ENCODE measurements around the gene SKOR1.

The SKOR1 gene

GRCh38 chr15:67796196-67797127 lies 28.8 kb upstream of the SKOR1 start:
- no peak for DNase-seq

DNA sequence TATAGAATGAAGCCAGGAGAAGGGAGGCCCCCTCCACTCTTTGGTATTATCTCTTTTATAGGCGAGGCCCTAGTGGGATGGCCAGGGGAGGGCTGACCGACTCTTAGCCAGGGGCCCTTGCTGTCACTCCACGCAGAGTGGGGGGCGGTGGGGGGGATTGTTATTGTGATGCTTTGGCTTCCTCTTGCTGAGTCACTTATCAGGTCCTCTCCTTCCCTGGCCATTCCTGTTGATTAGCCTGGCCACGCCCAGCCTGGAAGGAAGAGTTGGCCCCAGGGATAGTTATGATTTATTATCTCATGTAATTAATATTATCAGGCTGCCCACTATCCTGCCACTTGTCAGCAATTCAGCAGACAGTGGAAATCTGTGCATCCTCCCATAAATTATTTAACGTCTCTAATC lies 25.5 kb upstream of the SKOR1 start:
- no peak for DNase-seq

DNA sequence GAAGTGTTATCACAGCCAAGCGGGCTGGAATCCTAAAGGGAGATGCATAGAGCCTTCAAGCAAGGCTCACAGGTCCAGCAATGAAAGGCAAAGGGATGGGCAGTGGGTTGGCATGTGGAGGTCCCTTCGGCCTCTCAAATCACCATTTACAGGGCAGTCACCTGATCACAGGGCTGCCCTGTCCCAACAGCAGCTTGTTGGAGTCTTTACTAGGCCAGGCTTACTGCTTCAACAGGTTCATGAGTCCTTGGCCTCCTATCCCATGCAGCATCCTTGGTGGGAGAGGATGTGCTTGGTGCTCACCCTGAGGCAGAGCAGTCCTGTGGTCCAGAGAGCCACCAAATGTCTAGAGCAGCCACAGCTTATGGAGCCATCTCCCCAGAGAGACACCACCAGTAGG lies 24.2 kb upstream of the SKOR1 start:
- DNase-seq, result no peak

GRCh38 chr15:67801926-67802914 lies 23.1 kb upstream of the SKOR1 start:
- no peak for DNase-seq

DNA sequence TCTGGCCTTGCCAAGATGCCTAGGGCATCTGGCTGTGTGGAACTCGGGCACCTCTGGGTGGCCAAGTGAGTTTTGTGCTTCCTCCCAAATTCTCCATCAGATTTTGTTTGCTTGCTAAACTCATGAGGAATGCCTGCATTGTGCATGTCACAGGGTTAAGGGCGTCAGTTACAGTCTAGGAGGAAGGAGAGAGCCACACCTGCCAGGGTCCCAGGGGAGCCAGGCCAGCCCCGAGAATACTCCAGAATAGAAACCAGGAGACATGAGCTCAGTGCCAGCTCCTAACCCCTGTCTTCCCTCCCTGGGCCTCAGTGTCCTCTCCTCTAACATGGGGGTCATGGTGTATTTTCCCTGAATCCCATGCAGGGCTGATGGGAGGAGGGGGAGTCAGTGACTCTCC lies 22.0 kb upstream of the SKOR1 start:
- DNase-seq, result no peak

- DNase-seq, result no peak
These were observed 21.1 kb upstream of the SKOR1 start for GRCh38 chr15:67803996-67804843.

DNA sequence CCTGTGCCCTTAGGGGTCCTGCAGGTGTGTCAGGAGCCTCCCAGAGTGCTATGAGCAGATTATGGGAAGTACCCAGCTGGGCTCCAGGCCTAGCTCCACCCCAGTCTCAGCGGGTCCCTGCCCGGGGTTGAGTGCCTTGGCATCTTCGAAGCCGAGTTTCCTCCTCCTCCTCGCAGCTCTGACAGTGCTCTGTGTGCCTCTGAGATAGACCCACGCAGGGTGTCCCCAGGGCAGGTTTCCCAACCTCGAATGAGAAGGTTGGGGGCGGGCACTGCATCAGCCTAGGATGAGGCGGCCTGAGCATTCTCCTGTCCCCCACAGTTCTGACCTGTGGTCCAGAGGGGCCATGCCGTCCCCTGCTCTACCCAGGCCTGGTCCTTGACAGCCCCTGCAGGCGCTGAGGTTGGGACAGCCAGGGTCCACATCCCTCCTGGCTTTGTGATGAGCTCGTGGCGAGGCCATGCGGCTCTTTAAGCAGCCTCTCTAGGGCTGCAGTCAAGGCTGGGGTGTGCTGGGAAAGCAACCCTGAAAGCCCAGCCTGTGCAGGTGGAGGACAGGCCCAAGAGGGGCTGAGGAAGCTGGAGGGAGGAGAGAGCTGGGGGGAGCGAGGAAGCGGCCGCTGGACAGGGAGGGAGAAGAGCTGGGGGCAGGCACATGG lies 20.2 kb upstream of the SKOR1 start:
- no peak for DNase-seq

DNA sequence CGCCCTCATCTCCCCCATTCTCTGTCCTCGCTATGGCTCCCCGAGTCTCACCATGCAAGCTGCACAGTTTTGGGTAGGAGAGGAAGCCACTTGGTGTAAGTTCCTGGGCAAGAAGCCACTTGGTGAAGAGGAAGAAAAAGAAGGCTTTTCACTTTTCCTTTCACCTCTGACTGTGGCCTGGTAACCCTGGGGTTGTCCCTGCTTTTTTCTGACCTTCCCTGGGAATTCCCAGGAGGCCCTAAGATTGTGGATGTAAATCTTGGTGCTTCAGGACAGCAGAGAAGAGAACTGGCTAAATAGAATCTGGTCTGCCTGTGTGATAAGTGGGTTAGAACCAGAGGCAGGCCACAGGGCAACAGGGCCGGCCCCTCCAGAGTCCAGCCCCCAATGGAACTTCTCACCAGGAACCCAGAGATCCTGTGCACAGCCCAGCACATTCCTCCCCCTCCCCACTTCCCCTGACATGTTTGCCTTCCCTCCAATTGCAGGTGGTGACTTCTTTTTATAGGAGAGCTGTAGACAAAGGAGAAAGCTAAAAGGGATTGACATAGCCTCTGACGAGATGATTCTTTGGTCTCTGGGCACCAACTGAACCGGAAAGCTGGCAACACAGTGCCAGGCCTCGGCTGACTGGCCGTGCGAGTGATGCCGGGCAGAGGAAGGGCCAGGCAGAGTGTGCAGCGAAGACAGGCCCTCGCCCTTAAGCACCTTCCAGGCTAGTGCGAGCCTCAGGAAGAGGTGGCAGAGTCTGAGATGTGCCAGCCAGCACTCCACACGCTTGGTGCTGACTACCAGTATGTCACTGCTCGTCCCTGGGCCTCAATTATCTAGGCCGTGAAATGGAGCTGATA lies 19.4 kb upstream of the SKOR1 start:
- no peak for DNase-seq

- DNase-seq, result no peak
These were observed 18.8 kb upstream of the SKOR1 start for GRCh38 chr15:67806536-67806935.

GRCh38 chr15:67807141-67807540 lies 18.2 kb upstream of the SKOR1 start:
- DNase-seq, result no peak

DNA sequence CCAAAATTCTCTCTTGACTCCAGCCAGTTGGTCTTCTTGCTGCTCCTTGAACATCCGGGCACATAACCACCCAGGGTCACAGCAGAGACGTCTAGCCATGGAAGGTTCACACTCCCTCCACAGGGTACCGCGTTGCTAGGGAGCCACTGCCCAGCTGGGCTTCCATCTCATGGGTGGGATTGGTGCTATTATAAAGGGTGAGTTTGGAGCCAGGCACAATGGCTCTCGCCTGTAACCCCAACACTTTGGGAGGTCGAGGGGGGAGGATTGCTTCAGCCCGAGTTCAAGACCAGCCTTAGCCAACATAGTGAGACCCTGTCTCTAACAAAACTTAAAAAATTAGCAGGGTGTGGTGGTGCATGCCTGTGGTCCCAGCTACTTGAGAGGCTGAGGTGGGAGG lies 17.5 kb upstream of the SKOR1 start:
- no peak for DNase-seq

DNA sequence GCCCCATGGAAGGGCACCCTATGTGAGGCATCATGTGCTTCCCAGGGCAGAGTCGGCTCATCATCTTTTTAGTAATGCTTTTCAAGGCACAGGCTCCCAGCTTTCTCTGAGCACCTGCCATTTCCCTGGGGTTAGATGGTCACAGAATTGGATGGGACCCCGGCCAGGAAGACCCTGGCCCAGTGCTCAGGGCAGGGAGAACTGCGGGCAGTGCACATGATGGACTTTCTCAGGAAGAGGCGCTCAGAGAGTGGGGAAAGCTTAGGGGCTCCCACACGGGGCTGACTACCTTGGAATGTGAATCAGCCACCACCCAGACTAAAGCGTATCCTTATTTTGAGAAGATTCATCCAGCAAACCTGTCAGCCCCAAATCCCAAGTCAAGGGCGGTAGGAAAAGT lies 16.5 kb upstream of the SKOR1 start:
- no peak for DNase-seq

GRCh38 chr15:67809441-67809840 lies 15.9 kb upstream of the SKOR1 start:
- DNase-seq, result no peak

GRCh38 chr15:67809866-67810265 lies 15.4 kb upstream of the SKOR1 start:
- DNase-seq, result no peak

GRCh38 chr15:67812241-67812644 lies 13.1 kb upstream of the SKOR1 start:
- DNase-seq, result no peak

DNA sequence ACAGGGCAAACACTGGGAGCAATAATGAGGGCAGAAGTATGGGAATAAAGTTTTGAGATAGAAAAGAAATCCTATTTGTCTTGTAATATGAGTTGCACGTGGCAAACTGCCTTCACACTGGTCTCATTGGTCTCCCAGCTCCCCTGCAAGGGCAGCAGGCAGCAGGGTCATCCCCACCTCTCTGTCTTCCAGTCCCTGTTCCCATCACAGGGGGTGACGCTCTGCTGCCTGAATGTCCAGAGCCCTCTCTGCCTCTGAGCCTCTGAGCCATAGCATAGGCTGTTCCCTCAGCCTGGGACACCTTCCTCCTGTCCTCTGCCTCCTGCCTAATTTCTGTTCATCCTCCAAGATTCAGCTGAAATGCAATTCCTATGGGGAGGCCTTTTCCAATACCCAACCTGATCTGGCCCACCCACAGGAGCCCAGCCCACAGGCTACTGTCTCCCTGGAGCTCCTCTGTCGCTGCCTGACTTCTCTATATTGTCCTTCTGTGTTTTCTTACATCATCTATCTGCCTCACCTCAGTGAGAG lies 12.1 kb upstream of the SKOR1 start:
- no peak for DNase-seq

DNA sequence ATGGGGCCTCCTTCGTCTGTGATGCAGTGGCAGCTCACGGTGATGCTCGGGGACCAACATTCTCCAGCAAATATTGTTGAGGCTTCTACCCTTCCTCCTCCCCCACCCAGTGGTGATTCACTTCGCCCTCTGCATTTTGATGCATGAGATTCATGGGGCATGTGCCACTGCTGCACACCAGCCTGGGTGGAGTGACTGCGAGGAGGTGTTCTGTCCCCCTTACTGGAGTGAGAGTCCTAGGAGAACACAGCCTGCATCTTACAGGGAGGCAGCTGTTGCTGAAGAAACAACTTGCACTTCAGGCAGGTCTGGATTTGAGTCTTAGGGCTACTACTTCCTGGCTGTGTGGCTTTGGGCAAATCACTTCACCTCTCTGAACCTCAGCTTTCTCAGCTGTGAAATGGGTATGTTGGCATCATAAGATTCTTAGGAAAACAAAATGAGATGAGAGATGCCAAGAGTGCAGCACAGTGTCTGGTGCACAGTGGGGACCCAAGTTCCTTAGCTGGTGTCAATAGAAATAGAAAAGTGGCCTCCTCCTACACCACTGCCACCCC lies 10.2 kb upstream of the SKOR1 start:
- no peak for DNase-seq

DNA sequence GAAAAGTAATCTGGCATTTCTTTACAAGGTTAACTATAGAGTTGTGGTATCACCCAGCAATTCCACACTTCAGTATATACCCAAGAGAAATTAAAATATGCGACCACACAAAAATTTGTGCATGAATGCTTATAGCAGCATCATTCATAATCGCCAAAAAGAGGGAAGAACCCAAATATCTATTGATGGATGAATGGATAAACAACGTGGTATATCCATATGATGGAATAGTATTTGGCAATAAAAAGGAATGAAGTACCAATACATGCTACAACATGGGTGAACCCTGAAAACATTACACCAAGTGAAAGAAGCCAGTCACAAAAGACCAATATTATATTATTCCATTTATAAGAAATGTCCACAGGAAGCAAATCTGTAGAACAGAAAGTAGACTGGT lies 8.6 kb upstream of the SKOR1 start:
- no peak for DNase-seq

GRCh38 chr15:67818464-67818863 lies 6.8 kb upstream of the SKOR1 start:
- no peak for DNase-seq

GRCh38 chr15:67819636-67820035 lies 5.7 kb upstream of the SKOR1 start:
- DNase-seq, result no peak
